Measurements from ENCODE around the gene ACKR4. TPM values are rescaled to one million over a fixed set of nuclear protein-coding genes. Genes with fewer than 3 reads are reported as not detected.

The ACKR4 gene
- total RNA-seq, 1 experiment from 2014 or later = not detected

DNA sequence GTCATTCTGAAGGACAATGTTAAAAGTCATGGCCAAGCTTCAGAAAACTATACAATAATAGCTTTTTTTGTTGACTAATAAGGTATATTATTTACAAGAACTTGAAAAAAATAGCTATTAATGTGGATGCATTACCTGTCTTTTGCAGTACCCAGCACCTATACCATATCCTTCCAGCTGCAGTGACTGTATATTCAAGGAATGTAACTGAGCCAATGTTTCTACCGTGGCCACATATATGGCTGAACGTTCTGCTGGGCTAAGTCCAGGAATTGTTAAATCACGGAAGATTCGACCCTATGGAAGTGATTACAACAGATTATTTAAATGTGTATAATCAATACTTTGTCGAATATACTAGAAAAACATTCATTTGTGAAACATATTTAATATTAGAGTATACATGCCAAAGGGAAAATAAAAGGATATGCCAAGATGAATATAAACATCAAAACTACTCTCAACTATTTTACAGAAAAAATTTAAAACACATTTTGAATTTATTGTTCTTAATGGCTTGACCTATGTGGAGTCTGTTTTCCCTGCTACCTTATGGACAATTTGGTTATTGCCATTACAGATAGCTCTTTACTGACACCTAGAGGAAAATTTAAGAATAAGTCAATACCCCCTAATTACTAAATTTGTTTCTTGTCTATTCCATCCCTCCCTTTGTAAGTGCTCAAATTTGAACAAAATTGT is 44.9 kb downstream of the ACKR4 start:
- ChIA-PET CTCF (interaction anchor here (1.1 to 2.0 kb wide), 3 partner anchors 99 to 290 kb away, joined by 5 to 11 read pairs (median 7); no protein-coding TSS in a partner anchor), POLR2A (ENCODE audit: unreplicated experiment) (interaction anchor here (0.6 to 0.7 kb wide), 2 partner anchors 288 to 613 kb away, joined by 3 to 4 read pairs; no protein-coding TSS in a partner anchor)
- H3K9me3 ChIP-seq (ENCODE audit: insufficient read depth, low read depth) = no peaks in the 10 kb centered on the region; the same call in 1 of the 2 replicates

DNA sequence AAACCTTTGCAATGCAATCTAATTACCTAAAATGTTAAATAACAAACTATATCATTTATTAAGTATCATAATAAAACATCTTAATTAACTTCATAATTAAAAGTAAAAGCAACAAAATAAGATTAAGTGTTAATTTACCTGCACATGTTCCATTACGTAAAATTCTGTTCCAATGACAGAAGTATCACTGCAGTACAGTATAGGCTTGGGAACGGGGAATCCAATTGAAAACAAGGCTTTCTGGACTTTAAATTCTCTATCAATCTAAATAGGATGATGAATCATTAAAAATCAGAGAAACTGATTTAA is 45.4 kb downstream of the ACKR4 start:
- no TSS peak for BruUV-seq (replicated peaks)
- no peak overlapping the region for H2AFZ ChIP-seq
- H3K9me3 ChIP-seq (ENCODE audit: insufficient read depth, low read depth) = no peaks in the 10 kb centered on the region; the same call in 1 of the 2 replicates
- peaks cover 6% of the 10 kb centered on the region; the same call in 1 of the 2 replicates for H3K4me1 ChIP-seq (replicated peaks; ENCODE audit: insufficient read depth)
- H3K27me3 ChIP-seq (ENCODE audit: insufficient read depth, low read depth) = no peaks in the 10 kb centered on the region
- H3K9me2 ChIP-seq (ENCODE audit: insufficient read depth) = no peaks in the 10 kb centered on the region
- ChIA-PET CTCF (interaction anchor here (1.0 to 2.0 kb wide), 3 partner anchors 100 to 294 kb away, joined by 3 to 11 read pairs (median 5); no protein-coding TSS in a partner anchor), POLR2A (ENCODE audit: unreplicated experiment) (interaction anchor here (0.7 kb wide), 1 partner anchor 288 kb away, joined by 4 read pairs; no protein-coding TSS in a partner anchor)
- no peaks in the 10 kb centered on the region for H3F3A ChIP-seq (ENCODE audit: insufficient read depth, low read depth)
- no peaks in the 10 kb centered on the region for H4K20me1 ChIP-seq (ENCODE audit: insufficient read depth)
- no peaks in the 10 kb centered on the region for H3K79me2 ChIP-seq (ENCODE audit: low read depth)
- H3K27ac ChIP-seq = no peak overlapping the region
- DNase-seq = no peak
- no peak overlapping the region for H3K4me2 ChIP-seq
- intact Hi-C loops (cut with micrococcal nuclease; ENCODE audit: unreplicated experiment) = loop anchor here (1.0 to 10.0 kb wide), 3 partner anchors 106 to 388 kb away; no protein-coding TSS in a partner anchor
- H3K4me3 ChIP-seq = no peak overlapping the region
- TF ChIP-seq EZH2 (IDR thresholded peaks at IDR 0.05; ENCODE audit: low read depth) (no peak), CTCF (conservative IDR thresholded peaks at IDR 0.05) (peak; percentile 27)
- H3K36me3 ChIP-seq (ENCODE audit: low read depth) = no peaks in the 10 kb centered on the region

More for the DNA sequence above, 44.9 kb downstream of the ACKR4 start:
- DNase-seq = peak in 1 of 2 experiments; percentile 34
- H3K9me2 ChIP-seq (ENCODE audit: insufficient read depth) = no peaks in the 10 kb centered on the region
- no peak overlapping the region for H2AFZ ChIP-seq
- TF ChIP-seq EZH2 (IDR thresholded peaks at IDR 0.05; ENCODE audit: low read depth) = no peak
- TF ChIP-seq CTCF (conservative IDR thresholded peaks at IDR 0.05) = peak; percentile 82
- H3K4me3 ChIP-seq = no peak overlapping the region
- intact Hi-C loops (cut with micrococcal nuclease; ENCODE audit: unreplicated experiment) = loop anchor here (1.0 to 10.0 kb wide), 3 partner anchors 106 to 387 kb away; no protein-coding TSS in a partner anchor
- BruUV-seq (replicated peaks) = no TSS peak
- H3K27me3 ChIP-seq (ENCODE audit: insufficient read depth, low read depth) = no peaks in the 10 kb centered on the region
- H3K79me2 ChIP-seq (ENCODE audit: low read depth) = no peaks in the 10 kb centered on the region
- no peaks in the 10 kb centered on the region for H3K36me3 ChIP-seq (ENCODE audit: low read depth)
- H3K4me2 ChIP-seq = no peak overlapping the region
- H3K27ac ChIP-seq = no peak overlapping the region
- peaks cover 10% of the 10 kb centered on the region; the same call in 1 of the 2 replicates for H3K4me1 ChIP-seq (replicated peaks; ENCODE audit: insufficient read depth)
- H3F3A ChIP-seq (ENCODE audit: insufficient read depth, low read depth) = no peaks in the 10 kb centered on the region
- H4K20me1 ChIP-seq (ENCODE audit: insufficient read depth) = no peaks in the 10 kb centered on the region

DNA sequence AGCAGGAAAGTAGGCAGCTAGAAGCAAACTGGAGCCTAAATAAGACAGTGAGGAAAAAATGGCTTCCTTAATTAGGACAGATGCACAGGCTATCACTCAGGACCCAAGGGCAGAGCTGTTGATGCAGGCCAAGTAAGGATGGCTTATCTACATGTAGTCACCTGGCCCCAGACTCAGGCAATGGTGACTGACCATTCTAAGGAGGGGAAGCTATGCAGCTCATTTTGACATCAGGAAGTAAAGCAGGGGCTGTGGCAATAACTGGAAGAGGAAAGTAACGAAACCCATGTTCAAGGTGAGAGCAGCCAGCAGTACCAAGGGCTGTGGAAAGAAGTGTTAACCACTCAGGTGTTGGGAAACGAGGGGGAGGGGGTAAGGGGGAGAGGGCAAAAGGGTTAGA is 46.3 kb downstream of the ACKR4 start:
- Histone ChIP-seq H4K20me1 (ENCODE audit: insufficient read depth) (no peaks in the 10 kb centered on the region), H2AFZ (no peak overlapping the region), H3K79me2 (ENCODE audit: low read depth) (no peaks in the 10 kb centered on the region), H3K9me3 (ENCODE audit: insufficient read depth, low read depth) (no peaks in the 10 kb centered on the region; the same call in 1 of the 2 replicates), H3F3A (ENCODE audit: insufficient read depth, low read depth) (no peaks in the 10 kb centered on the region), H3K27me3 (ENCODE audit: insufficient read depth, low read depth) (no peaks in the 10 kb centered on the region), H3K36me3 (ENCODE audit: low read depth) (no peaks in the 10 kb centered on the region), H3K9me2 (ENCODE audit: insufficient read depth) (no peaks in the 10 kb centered on the region), H3K27ac (no peak overlapping the region), H3K4me2 (no peak overlapping the region), H3K4me1 (replicated peaks; ENCODE audit: insufficient read depth) (no peaks in the 10 kb centered on the region), H3K4me3 (no peak overlapping the region)
- POLR2A ChIA-PET (ENCODE audit: unreplicated experiment) = interaction anchor here (0.6 kb wide), 1 partner anchor 299 kb away, joined by 5 read pairs; no protein-coding TSS in a partner anchor
- TF ChIP-seq CTCF (conservative IDR thresholded peaks at IDR 0.05) (no peak), EZH2 (IDR thresholded peaks at IDR 0.05; ENCODE audit: low read depth) (no peak)
- DNase-seq = no peak
- intact Hi-C loops (cut with micrococcal nuclease; ENCODE audit: unreplicated experiment) = loop anchor here (2.0 to 10.0 kb wide), 2 partner anchors 291 to 389 kb away; no protein-coding TSS in a partner anchor
- CTCF ChIA-PET = interaction anchor here (0.8 to 1.5 kb wide), 4 partner anchors 101 to 294 kb away, joined by 3 to 6 read pairs (median 4); no protein-coding TSS in a partner anchor
- BruUV-seq (replicated peaks) = no TSS peak

Measured in PC-9 (cell line).